ENCODE measurements around the gene KLF11.

GRCh38 chr2:10019602-10020400, 23.5 kb upstream of the KLF11 start:
- TF ChIP-seq CTCF (IDR thresholded peaks at IDR 0.05) = no peak
- no peak for TF ChIP-seq POLR2A (IDR thresholded peaks at IDR 0.05)
- no peak for TF ChIP-seq EP300 (IDR thresholded peaks at IDR 0.05)

All from ovary (tissue), 3 donors.